A673 (cell line): ENCODE measurements around the gene CSTA.

Experiments used
- CTCF ChIP-seq: fragments of 300-800, 200-600 bp; sonication (generic); conservative IDR thresholded peaks from 2 replicates; pipeline ENCODE4 v1.5.1; 2017; ENCODE audit warnings: low read depth, mild to moderate bottlenecking, antibody characterized with exemption, low read length, moderate library complexity, mixed read lengths
- EZH2 ChIP-seq: fragments of 200-600 bp; sonication (generic); IDR thresholded peaks from 2 replicates; pipeline ENCODE4 v1.6.1; 2017; ENCODE audit warnings: borderline replicate concordance, low read depth, mild to moderate bottlenecking, mixed read lengths, antibody characterized with exemption, low read length; ENCODE audit not compliant: poor library complexity, severe bottlenecking

- TF ChIP-seq CTCF (no peak), EZH2 (no peak)
Measured at GRCh38 chr3:122312826-122313225, 12.2 kb upstream of the CSTA start.
